MCF 10A (cell line): ENCODE measurements around the gene PTPRN2. TPM values are rescaled to one million over a fixed set of nuclear protein-coding genes. Genes with fewer than 3 reads are reported as not detected.

ENCODE experiments used
- BruUV-seq: library from RNA; stranded (reverse); fragments of 400-500 nt; replicated peaks from 2 replicates; lab custom pipeline; 2021; lab: Mats Ljungman, UMichigan
- CTCF ChIA-PET: fragments of 300-600 bp; sonication (Branson Sonifier 250); formaldehyde crosslinking; extraction: SDS; loops from one replicate; lab custom pipeline; 2021; ENCODE audit warnings: antibody characterized with exemption, inconsistent platforms; lab: Yijun Ruan, JAX
- POLR2A ChIA-PET: fragments of 300-600, 350-650 bp; sonication (Branson Sonifier 250); formaldehyde crosslinking; extraction: SDS; loops from one replicate; lab custom pipeline; 2020; ENCODE audit warnings: antibody characterized with exemption, inconsistent platforms; lab: Yijun Ruan, JAX
- DNase-seq: peaks from one replicate; pipeline ENCODE4 v3.0.0-alpha.2; 2018; ENCODE audit not compliant: unreplicated experiment
- H3K27ac Mint-ChIP-seq: one replicate; pipeline ENCODE4 v1.8.0; 2022; ENCODE audit warnings: mild to moderate bottlenecking, low read depth, mixed read lengths; ENCODE audit not compliant: unreplicated experiment
- H3K27me3 Mint-ChIP-seq: one replicate; pipeline ENCODE4 v1.8.0; 2022; ENCODE audit warnings: mixed read lengths; ENCODE audit not compliant: insufficient read depth, unreplicated experiment
- H3K36me3 Mint-ChIP-seq: one replicate; pipeline ENCODE4 v1.8.0; 2022; ENCODE audit warnings: mild to moderate bottlenecking, moderate library complexity, mixed read lengths; ENCODE audit not compliant: insufficient read depth, unreplicated experiment
- H3K4me1 Mint-ChIP-seq: one replicate; pipeline ENCODE4 v1.8.0; 2022; ENCODE audit warnings: mixed read lengths; ENCODE audit not compliant: insufficient read depth, unreplicated experiment
- H3K4me3 Mint-ChIP-seq: one replicate; pipeline ENCODE4 v1.8.0; 2022; ENCODE audit warnings: mild to moderate bottlenecking, moderate library complexity, mixed read lengths; ENCODE audit not compliant: unreplicated experiment
- H3K9me3 Mint-ChIP-seq: one replicate; pipeline ENCODE4 v1.8.0; 2022; ENCODE audit warnings: mixed read lengths; ENCODE audit not compliant: unreplicated experiment
- CTCF ChIP-seq: fragments of 200-600 bp; IDR thresholded peaks from one replicate; pipeline ENCODE4 v1.8.0; 2022; ENCODE audit warnings: antibody characterized with exemption, mild to moderate bottlenecking; ENCODE audit not compliant: unreplicated experiment
- intact Hi-C: fragments of 100-400 bp; cut with micrococcal nuclease; formaldehyde crosslinking; loops from 2 replicates; pipeline ENCODE4 v1.14.1; 2022
- total RNA-seq: library from RNA; stranded (reverse); gene quantifications from 2 replicates; pipeline ENCODE4 v1.2.3, GENCODE V29; 2022

PTPRN2 gene
- total RNA-seq, 1 experiment from 2014 or later, result 4.5 TPM

GRCh38 chr7:158473221-158473620 lies 114.4 kb downstream of the PTPRN2 start:
- H3K27me3 Mint-ChIP-seq, result peaks cover 25% of the 10 kb centered on the region
- H3K4me1 Mint-ChIP-seq, result no peaks in the 10 kb centered on the region
- ChIA-PET CTCF (interaction anchor here (0.7 kb wide), 1 partner anchor 41 kb away, joined by 4 read pairs; no protein-coding TSS in a partner anchor), POLR2A (interaction anchor here (1.0 kb wide), 1 partner anchor 40 kb away, joined by 4 read pairs; no protein-coding TSS in a partner anchor)
- H3K27ac Mint-ChIP-seq, result no peak overlapping the region
- no peaks in the 10 kb centered on the region for H3K9me3 Mint-ChIP-seq
- TF ChIP-seq CTCF, result no peak
- H3K36me3 Mint-ChIP-seq, result no peaks in the 10 kb centered on the region
- no TSS peak for BruUV-seq
- intact Hi-C loops, result no loop called here
- no peak overlapping the region for H3K4me3 Mint-ChIP-seq
- DNase-seq, result no peak

- no peak overlapping the region for H3K4me3 Mint-ChIP-seq
- ChIA-PET POLR2A (no interaction called here), CTCF (no interaction called here)
- H3K4me1 Mint-ChIP-seq, result no peaks in the 10 kb centered on the region
- peaks cover 25% of the 10 kb centered on the region for H3K27me3 Mint-ChIP-seq
- no peak overlapping the region for H3K27ac Mint-ChIP-seq
- H3K9me3 Mint-ChIP-seq, result no peaks in the 10 kb centered on the region
- no peaks in the 10 kb centered on the region for H3K36me3 Mint-ChIP-seq
- BruUV-seq, result no TSS peak
- no peak for DNase-seq
- intact Hi-C loops, result no loop called here
- no peak for TF ChIP-seq CTCF
These were observed 115.0 kb downstream of the PTPRN2 start for GRCh38 chr7:158472596-158472995.

GRCh38 chr7:158471716-158472115 lies 115.9 kb downstream of the PTPRN2 start:
- Mint-ChIP-seq H3K4me1 (no peaks in the 10 kb centered on the region), H3K27me3 (peaks cover 25% of the 10 kb centered on the region), H3K36me3 (no peaks in the 10 kb centered on the region), H3K9me3 (no peaks in the 10 kb centered on the region), H3K4me3 (no peak overlapping the region), H3K27ac (no peak overlapping the region)
- TF ChIP-seq CTCF, result no peak
- CTCF ChIA-PET, result no interaction called here
- DNase-seq, result no peak
- intact Hi-C loops, result no loop called here
- POLR2A ChIA-PET, result no interaction called here
- BruUV-seq, result no TSS peak

GRCh38 chr7:158470336-158470735 lies 117.3 kb downstream of the PTPRN2 start:
- H3K9me3 Mint-ChIP-seq, result no peaks in the 10 kb centered on the region
- POLR2A ChIA-PET, result no interaction called here
- H3K4me1 Mint-ChIP-seq, result no peaks in the 10 kb centered on the region
- no peak overlapping the region for H3K27ac Mint-ChIP-seq
- BruUV-seq, result no TSS peak
- H3K36me3 Mint-ChIP-seq, result no peaks in the 10 kb centered on the region
- DNase-seq, result no peak
- CTCF ChIA-PET, result interaction anchor here (0.6 to 0.8 kb wide), 2 partner anchors 11 to 243 kb away, joined by 3 read pairs; no protein-coding TSS in a partner anchor
- H3K4me3 Mint-ChIP-seq, result no peak overlapping the region
- intact Hi-C loops, result no loop called here
- no peak for TF ChIP-seq CTCF
- peaks cover 13% of the 10 kb centered on the region for H3K27me3 Mint-ChIP-seq
